Keratinocyte (primary cell): ENCODE data around the gene KMT2D.

Experiments
- EZH2 ChIP-seq: IDR thresholded peaks from one replicate; pipeline ENCODE4 v1.6.1; 2012; ENCODE audit warnings: inconsistent platforms, mild to moderate bottlenecking, low read length, moderate library complexity
- TF ChIP-seq, protein P1 (sequence below), 3 experiments: IDR thresholded peaks in 1 of 3; conservative IDR thresholded peaks in 1 of 3; optimal IDR thresholded peaks in 1 of 3; 2 replicates in 2 of 3; 3 replicates in 1 of 3; pipeline versions ENCODE3 to v1.5.1; 2011; ENCODE audit warnings: low read length in 3 of 3, mild to moderate bottlenecking in 3 of 3, moderate library complexity in 2 of 3, control low read depth in 1 of 3, inconsistent platforms in 1 of 3; ENCODE audit not compliant: insufficient read depth in 2 of 3; ENCODE audit errors: extremely low read depth in 1 of 3

DNA sequence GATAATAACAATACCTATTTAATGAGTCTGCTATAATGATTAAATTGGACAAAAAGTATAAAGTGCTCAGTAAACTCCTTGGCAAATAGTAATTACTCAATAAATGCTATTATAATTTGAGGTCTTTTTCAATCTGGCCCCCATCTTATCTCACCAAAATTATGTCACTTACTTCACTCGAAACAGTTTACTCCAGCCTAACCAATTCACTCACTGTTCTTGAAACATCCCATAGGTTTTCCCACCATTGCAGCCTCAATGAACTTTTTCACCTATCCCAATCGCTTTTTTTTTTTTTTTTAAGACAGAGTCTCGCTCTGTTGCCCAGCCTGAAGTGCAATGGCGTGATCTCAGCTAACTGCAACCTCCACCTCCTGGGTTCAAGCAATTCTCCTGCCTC is 24.6 kb downstream of the KMT2D start:
- TF ChIP-seq, protein P1, sequence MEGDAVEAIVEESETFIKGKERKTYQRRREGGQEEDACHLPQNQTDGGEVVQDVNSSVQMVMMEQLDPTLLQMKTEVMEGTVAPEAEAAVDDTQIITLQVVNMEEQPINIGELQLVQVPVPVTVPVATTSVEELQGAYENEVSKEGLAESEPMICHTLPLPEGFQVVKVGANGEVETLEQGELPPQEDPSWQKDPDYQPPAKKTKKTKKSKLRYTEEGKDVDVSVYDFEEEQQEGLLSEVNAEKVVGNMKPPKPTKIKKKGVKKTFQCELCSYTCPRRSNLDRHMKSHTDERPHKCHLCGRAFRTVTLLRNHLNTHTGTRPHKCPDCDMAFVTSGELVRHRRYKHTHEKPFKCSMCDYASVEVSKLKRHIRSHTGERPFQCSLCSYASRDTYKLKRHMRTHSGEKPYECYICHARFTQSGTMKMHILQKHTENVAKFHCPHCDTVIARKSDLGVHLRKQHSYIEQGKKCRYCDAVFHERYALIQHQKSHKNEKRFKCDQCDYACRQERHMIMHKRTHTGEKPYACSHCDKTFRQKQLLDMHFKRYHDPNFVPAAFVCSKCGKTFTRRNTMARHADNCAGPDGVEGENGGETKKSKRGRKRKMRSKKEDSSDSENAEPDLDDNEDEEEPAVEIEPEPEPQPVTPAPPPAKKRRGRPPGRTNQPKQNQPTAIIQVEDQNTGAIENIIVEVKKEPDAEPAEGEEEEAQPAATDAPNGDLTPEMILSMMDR (optimal IDR thresholded peaks at IDR 0.05 in 1 of 3, IDR thresholded peaks at IDR 0.05 in 1 of 3, conservative IDR thresholded peaks at IDR 0.05 in 1 of 3; ENCODE audit: extremely low read depth in 1 of 3, insufficient read depth in 2 of 3, low read length in 3 of 3), result no peak
- no peak for TF ChIP-seq EZH2
